SHP77 (cell line): ENCODE measurements around the gene COQ4.

Experiments used
- DNase-seq, 2 experiments: peaks; one replicate each; lab custom pipeline; 2025; lab: John Stamatoyannopoulos, UW

Gene COQ4

GRCh38 chr9:128372784-128373183 is 50.1 kb downstream of the COQ4 start:
- no peak for DNase-seq

- no peak for DNase-seq
These were observed 51.6 kb downstream of the COQ4 start for GRCh38 chr9:128374221-128374675.

GRCh38 chr9:128375865-128376264 is 53.2 kb downstream of the COQ4 start:
- no peak for DNase-seq

GRCh38 chr9:128382261-128382660 is 59.6 kb downstream of the COQ4 start:
- DNase-seq = no peak

GRCh38 chr9:128383007-128383753 is 60.5 kb downstream of the COQ4 start:
- no peak for DNase-seq
